Camera-type eye (tissue), 1 donor: Measurements from ENCODE around the gene PRR14. TPM values are rescaled to one million over a fixed set of nuclear protein-coding genes. Genes with fewer than 3 reads are reported as not detected.

Source experiments
- total RNA-seq: library from RNA; depleted of rRNA; stranded (reverse); fragments of >200 nt; gene quantifications from one replicate; pipeline ENCODE4 v1.2.3, GENCODE V29; 2014

The PRR14 gene
- 26.1 TPM for total RNA-seq

GRCh38 chr16:30650369-30651123, at the start of gene PRR14:
Gene PRR14, plus strand, starts transcription at chr16:30650960. Its CDS starts 686 bp downstream, at chr16:30651646.

GRCh38 chr16:30609926-30610839, 40.6 kb upstream of the PRR14 start, which contains the start of gene ZNF689:
Gene ZNF689, minus strand, starts transcription at chr16:30610389. Its CDS starts 348 bp downstream, at chr16:30610041.

GRCh38 chr16:30657866-30658730, 7.3 kb downstream of the PRR14 start, which contains the start of gene FBRS:
Gene FBRS, plus strand, starts transcription at chr16:30658431. Its CDS starts 1,088 bp downstream, at chr16:30659519.

GRCh38 chr16:30698816-30699614, 48.3 kb downstream of the PRR14 start, which contains the start of gene SRCAP:
Gene SRCAP, plus strand, starts transcription at chr16:30699171. Its CDS starts 1,654 bp downstream, at chr16:30700825.

Other genes with a start within 250 kb of the PRR14 start
- gene ZNF771, start 243.4 kb upstream of the PRR14 start, total RNA-seq = 8.4 TPM
- 20.0 TPM for gene DCTPP1, start 220.9 kb upstream of the PRR14 start, total RNA-seq
- 17.2 TPM for gene SEPHS2, start 205.1 kb upstream of the PRR14 start, total RNA-seq
- gene ITGAL, start 178.2 kb upstream of the PRR14 start, total RNA-seq = 3.8 TPM
- gene ZNF768, start 124.4 kb upstream of the PRR14 start, total RNA-seq = 26.4 TPM
- 18.6 TPM for gene ZNF747, start 116.1 kb upstream of the PRR14 start, total RNA-seq
- 17.8 TPM for gene ZNF764, start 92.6 kb upstream of the PRR14 start, total RNA-seq
- 9.2 TPM for gene ZNF688, start 79.2 kb upstream of the PRR14 start, total RNA-seq
- 30.5 TPM for gene ZNF785, start 65.3 kb upstream of the PRR14 start, total RNA-seq
- 8.2 TPM for gene ZNF689, start 40.6 kb upstream of the PRR14 start, total RNA-seq
- 30.7 TPM for gene FBRS, start 7.5 kb downstream of the PRR14 start, total RNA-seq
- gene SRCAP, start 48.2 kb downstream of the PRR14 start, total RNA-seq = 58.9 TPM
- 10.8 TPM for gene PHKG2, start 97.5 kb downstream of the PRR14 start, total RNA-seq
- gene CFAP119, start 111.1 kb downstream of the PRR14 start, total RNA-seq = 4.6 TPM
- gene RNF40, start 111.4 kb downstream of the PRR14 start, total RNA-seq = 148 TPM
- gene ZNF629, start 136.2 kb downstream of the PRR14 start, total RNA-seq = 18.8 TPM
- 34.7 TPM for gene BCL7C, start 243.1 kb downstream of the PRR14 start, total RNA-seq
- gene CTF1, start 245.7 kb downstream of the PRR14 start, total RNA-seq = 1.6 TPM